IPS-NIHi7 (cell line): ENCODE results near the gene MORN3.
A peak's percentile ranks its signal among the peaks of the same experiment; 100 is the strongest.

ENCODE experiments used
- DNase-seq: peaks from one replicate; pipeline ENCODE4 v3.0.0; 2012; ENCODE audit warnings: mixed read lengths; ENCODE audit errors: extremely low spot score

Gene MORN3

GRCh38 chr12:121602766-121603165 is 66.7 kb downstream of the MORN3 start:
- DNase-seq, result no peak

- DNase-seq, result peak; percentile 9
Observed at GRCh38 chr12:121600702-121601336, 68.6 kb downstream of the MORN3 start.
